HEK293 (cell line): ENCODE data around the gene IGF2R.

Experiments used
- ZNF112 ChIP-seq: fragments of 450-650 bp; formaldehyde crosslinking; IDR thresholded peaks from 2 replicates; pipeline ENCODE4 v1.5.0; 2017; ENCODE audit warnings: missing biosample characterization, missing genetic modification characterization
- ZNF335 ChIP-seq: fragments of 450-650 bp; formaldehyde crosslinking; conservative IDR thresholded peaks from 2 replicates; pipeline ENCODE4 v1.5.1; 2016; ENCODE audit warnings: missing biosample characterization, missing genetic modification characterization
- ZNF596 ChIP-seq: fragments of 450-650 bp; IDR thresholded peaks from 2 replicates; pipeline ENCODE4 v1.5.0; 2018; ENCODE audit warnings: missing biosample characterization, mild to moderate bottlenecking, missing genetic modification characterization, moderate library complexity
- TF ChIP-seq, protein P1 (sequence below): fragments of 450-650 bp; formaldehyde crosslinking; IDR thresholded peaks from 2 replicates; pipeline ENCODE4 v1.5.1; 2016; ENCODE audit warnings: missing biosample characterization, missing genetic modification characterization

DNA sequence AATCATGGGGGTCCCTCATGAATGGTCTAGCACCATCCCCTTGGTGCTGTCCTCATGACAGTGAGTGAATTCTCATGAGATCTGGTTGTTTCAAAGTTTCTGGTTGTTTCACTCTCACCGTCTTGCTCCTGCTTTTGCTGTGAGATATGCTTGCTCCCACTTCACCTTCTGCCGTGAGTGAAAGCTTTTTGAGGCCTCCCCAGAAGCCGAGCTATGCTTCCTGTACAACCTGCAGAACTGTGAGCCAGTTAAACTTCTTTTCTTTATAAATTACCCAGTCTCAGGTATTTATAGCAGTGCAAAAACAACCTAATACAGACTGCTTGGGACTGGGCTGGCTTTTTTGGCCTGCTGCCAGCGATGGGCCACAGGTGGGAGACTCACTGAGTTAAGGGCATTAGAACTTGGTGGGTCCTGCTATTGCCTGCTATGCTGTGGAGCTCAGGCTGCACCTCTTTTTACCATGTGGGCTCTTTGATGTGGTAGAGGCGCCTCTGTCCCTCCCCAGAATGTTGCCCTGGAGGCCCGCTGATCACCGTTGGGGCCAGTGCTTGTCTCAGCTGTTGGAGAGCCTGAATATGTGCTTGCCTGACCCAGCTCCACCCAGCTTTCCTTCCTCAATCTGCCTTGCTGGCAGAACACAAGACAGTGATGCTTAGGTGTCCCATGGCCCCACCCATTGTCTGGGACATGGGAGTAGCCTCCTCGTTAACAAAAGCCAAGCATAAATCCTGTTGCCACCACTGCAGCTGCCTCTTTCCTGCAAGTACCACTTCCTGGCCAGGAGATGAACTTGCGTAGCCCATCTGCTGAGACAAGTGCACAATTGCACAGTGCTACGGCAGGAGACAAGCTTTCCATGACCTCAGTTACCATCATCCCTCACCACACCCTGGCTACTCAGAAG is 47.1 kb downstream of the IGF2R start:
- no peak for TF ChIP-seq ZNF596 (tag by site-specific recombination)
- TF ChIP-seq ZNF112 (tag by site-specific recombination), result no peak
- TF ChIP-seq ZNF335 (tag by site-specific recombination), result no peak
- TF ChIP-seq, protein P1, sequence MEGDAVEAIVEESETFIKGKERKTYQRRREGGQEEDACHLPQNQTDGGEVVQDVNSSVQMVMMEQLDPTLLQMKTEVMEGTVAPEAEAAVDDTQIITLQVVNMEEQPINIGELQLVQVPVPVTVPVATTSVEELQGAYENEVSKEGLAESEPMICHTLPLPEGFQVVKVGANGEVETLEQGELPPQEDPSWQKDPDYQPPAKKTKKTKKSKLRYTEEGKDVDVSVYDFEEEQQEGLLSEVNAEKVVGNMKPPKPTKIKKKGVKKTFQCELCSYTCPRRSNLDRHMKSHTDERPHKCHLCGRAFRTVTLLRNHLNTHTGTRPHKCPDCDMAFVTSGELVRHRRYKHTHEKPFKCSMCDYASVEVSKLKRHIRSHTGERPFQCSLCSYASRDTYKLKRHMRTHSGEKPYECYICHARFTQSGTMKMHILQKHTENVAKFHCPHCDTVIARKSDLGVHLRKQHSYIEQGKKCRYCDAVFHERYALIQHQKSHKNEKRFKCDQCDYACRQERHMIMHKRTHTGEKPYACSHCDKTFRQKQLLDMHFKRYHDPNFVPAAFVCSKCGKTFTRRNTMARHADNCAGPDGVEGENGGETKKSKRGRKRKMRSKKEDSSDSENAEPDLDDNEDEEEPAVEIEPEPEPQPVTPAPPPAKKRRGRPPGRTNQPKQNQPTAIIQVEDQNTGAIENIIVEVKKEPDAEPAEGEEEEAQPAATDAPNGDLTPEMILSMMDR (tag by site-specific recombination), result no peak
